Left renal cortex interstitium (tissue), 4 donors: Measurements from ENCODE around the gene OR4N2. TPM values are rescaled to one million over a fixed set of nuclear protein-coding genes. Genes with fewer than 3 reads are reported as not detected.
"Not testable (repeated sequence)": the region's sequence is repeated elsewhere in the genome, so short reads cannot be mapped to it uniquely, and the experiment has no call there.

ENCODE experiments used
- DNase-seq, 4 donors: peaks; one replicate each; pipeline ENCODE4 v3.0.0-alpha.2; 2013; ENCODE audit warnings: low read depth in 4 of 4, low spot score in 2 of 4, missing footprints in 1 of 4
- polyA plus RNA-seq, 4 donors: library from polyadenylated mRNA; unstranded; fragments of 120-200 nt; gene quantifications; one replicate each; pipeline ENCODE4 v1.2.1, GENCODE V29; 2013; ENCODE audit not compliant: insufficient read length in 4 of 4

Gene OR4N2
- polyA plus RNA-seq, 4 donors = not detected

GRCh38 chr14:19828314-19828713 lies 24.7 kb downstream of the OR4N2 start:
- DNase-seq = no peak

GRCh38 chr14:19834203-19834848 lies 30.8 kb downstream of the OR4N2 start:
- not testable (repeated sequence) for DNase-seq

DNA sequence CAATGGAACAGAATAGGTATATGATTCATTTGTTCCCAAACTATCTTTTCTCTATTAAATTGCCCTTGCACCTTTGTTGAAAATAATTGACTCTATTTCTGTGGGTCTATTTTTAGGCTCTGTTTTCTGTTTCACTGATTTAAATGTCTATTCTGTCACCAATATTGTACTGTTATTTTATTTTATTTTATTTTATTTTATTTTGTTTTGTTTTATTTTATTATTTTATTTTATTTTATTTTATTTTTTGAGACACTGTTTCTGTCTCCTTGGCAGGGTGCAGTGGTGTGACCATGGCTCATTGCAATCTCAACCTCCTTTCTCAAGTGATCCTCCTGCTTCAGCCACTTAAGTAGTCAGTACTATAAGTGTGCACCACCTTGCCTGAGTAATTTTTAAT lies 34.9 kb downstream of the OR4N2 start:
- no peak for DNase-seq

DNA sequence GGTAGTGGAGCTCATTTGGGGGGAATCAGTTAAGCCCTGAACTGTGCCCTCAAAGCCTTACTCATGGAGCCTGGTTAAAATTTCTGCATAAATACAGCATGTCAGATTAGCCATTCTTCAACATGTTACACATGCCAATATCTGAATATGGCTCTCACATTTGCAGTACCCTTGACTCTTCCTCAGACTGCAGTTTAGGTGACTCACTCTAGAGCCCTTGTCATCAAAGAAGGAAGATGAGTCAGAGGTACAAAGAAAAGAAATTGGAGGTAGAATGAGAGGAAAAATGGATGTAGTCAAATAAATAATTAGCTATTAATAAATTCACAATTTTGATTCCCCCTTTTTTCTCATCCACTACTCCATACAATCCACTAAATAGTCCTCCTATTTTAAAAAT lies 47.8 kb downstream of the OR4N2 start:
- no peak for DNase-seq

DNA sequence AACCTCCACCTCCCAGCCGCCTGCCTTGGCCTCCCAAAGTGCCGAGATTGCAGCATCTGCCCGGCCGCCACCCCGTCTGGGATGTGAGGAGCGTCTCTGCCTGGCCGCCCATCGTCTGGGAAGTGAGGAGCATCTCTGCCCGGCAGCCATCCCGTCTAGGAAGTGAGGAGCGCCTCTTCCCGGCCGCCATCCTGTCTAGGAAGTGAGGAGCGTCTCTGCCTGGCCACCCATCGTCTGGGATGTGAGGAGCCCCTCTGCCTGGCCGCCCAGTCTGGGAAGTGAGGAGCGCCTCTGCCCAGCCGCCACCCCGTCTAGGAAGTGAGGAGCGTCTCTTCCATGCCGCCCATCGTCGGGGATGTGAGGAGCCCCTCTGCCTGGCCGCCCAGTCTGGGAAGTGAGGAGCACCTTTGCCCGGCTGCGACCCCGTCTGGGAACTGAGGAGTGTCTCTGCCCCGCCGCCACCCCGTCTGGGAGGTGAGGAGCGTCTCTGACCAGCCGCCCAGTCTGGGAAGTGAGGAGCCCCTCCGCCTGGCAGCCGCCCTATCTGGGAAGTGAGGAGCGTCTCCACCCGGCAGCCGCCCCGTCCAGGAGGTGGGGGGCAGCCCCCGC lies 62.6 kb downstream of the OR4N2 start:
- DNase-seq = not testable (repeated sequence)

DNA sequence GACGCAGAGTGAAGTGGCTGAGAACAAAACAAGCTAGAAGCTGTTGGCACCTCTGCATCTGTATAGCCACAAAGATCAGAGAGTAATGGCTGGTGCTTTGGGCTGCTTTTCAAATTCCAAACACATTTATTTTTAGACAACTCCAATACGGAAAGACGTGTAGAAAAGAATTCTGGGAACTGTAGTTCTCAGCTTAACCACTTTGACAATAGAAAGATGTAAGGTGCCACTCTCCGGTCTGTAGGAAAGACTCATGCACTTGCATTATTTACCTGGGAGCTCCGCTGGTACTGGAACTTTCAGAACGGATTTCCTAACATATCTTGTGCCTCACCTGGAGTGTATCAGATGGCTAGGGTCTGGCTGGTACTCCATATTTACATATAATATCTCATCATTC lies 69.6 kb downstream of the OR4N2 start:
- DNase-seq = no peak

DNA sequence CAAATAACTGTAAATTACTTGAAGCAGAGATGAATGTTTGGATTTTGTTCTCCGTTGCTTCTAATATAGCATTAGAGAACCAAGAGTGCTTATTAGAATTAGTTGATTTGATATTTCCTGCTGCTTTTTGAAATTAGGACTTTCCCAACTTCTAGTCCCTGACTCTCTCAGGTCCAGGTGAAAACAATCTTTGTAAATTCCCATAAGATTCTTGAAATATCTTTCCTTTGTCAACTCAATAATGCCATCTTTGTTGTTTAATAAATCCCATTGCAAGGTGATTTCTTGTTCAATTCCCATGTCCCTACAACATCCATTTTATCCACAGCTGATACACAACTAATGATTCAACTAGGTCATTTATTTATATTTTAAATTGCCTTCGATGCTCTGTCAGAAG lies 71.3 kb downstream of the OR4N2 start, which contains the start of gene OR4K2:
OR4K2 (plus strand) TSS at position 301 of the 400 bp plus-strand sequence. CDS start 1,126 bp downstream, outside the sequence.
- no peak for DNase-seq

GRCh38 chr14:19878029-19878642 lies 74.6 kb downstream of the OR4N2 start:
- no peak for DNase-seq

Other genes starting within 250 kb of the OR4N2 start
- not detected for gene OR11H2, start 89.9 kb upstream of the OR4N2 start, polyA plus RNA-seq
- not detected for gene OR4Q3, start 60.2 kb upstream of the OR4N2 start, polyA plus RNA-seq
- gene OR4M1, start 30.3 kb upstream of the OR4N2 start, polyA plus RNA-seq = not detected
- gene OR4K2, start 71.4 kb downstream of the OR4N2 start, polyA plus RNA-seq = not detected
- not detected for gene OR4K5, start 116.8 kb downstream of the OR4N2 start, polyA plus RNA-seq
- not detected for gene OR4K1, start 127.1 kb downstream of the OR4N2 start, polyA plus RNA-seq
- gene OR4K15, start 171.8 kb downstream of the OR4N2 start, polyA plus RNA-seq = not detected
- not detected for gene OR4Q2, start 198.4 kb downstream of the OR4N2 start, polyA plus RNA-seq
- gene OR4K14, start 215.5 kb downstream of the OR4N2 start, polyA plus RNA-seq = not detected
- not detected for gene OR4K13, start 232.3 kb downstream of the OR4N2 start, polyA plus RNA-seq